Measurements from ENCODE around the gene EOGT.

EOGT gene

GRCh38 chr3:69013253-69014021 is at the start of gene EOGT:
Gene EOGT (minus strand): TSS chr3:69013684. CDS start chr3:69009846, 3,838 bp downstream.
- peak; percentile 71 for DNase-seq (ENCODE audit: low read depth)

DNA sequence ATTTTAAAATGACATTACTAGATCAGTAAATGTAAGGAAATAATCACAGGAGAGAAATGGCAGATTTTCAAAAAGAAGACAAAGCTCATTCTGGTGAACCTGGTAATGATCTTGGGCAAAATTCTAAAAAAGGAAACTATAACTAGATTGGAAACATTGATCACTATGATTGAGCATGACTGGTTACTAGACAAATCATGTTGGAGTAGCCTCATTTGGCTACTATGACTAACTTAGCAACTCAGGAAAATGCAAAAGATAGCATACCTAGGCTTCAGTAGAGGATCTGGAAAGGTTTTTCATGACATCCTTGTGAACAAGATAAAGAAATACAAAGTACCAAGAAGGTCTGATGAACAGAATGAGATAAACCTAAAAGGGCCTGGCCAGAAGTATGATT is 46.2 kb upstream of the EOGT start:
- no peak for DNase-seq (ENCODE audit: low read depth)

DNA sequence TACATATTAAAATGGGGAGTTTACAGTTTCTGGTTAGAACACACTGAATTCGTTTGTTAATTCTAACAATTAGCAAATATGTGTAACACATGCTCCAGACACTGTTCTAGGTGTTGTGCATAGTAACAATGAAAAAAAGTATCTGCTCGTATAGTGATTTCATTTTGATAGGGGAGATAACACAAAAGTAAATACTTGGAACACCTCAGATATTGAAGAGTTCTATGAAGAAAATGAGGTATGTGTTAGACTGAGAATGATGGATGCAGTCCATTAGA is 45.4 kb upstream of the EOGT start:
- no peak for DNase-seq (ENCODE audit: low read depth)

DNA sequence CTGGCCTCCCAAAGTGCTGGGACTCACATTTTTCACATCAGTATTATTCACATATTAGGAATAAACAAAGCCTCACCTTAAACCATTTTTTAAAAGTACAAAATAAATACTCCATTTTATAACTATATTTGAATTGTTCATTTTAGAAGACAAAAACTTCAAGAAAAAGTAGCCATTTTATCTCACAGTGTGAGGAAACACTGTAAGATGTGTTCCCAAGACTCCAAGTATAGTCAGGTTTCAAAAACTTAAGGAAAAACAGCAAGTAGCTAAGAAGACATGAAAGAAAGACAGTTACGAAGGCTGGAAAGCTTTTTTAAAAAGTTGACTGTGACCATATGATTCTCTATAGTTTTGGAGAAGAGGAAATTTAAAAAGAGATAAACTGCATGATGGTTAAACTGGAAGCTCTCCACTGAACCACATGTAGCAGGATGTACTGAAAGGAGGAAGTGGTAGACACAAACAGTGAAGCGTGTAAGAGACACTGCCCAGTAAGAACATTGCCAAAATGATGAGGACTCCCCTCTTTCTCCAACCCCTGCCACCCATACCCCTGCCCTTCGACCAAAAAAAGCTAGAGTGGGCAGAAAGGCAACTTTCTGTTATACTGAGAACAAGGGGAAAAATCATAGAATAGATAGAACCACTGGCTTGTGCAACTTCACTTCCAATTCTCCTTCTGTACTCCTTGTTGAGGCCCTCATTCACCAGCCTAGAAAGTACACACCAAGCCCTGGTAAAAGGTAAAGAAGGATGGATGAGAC is 44.9 kb upstream of the EOGT start:
- no peak for DNase-seq (ENCODE audit: low read depth)

GRCh38 chr3:69052472-69052898 is 39.0 kb upstream of the EOGT start:
- DNase-seq (ENCODE audit: low read depth) = no peak

DNA sequence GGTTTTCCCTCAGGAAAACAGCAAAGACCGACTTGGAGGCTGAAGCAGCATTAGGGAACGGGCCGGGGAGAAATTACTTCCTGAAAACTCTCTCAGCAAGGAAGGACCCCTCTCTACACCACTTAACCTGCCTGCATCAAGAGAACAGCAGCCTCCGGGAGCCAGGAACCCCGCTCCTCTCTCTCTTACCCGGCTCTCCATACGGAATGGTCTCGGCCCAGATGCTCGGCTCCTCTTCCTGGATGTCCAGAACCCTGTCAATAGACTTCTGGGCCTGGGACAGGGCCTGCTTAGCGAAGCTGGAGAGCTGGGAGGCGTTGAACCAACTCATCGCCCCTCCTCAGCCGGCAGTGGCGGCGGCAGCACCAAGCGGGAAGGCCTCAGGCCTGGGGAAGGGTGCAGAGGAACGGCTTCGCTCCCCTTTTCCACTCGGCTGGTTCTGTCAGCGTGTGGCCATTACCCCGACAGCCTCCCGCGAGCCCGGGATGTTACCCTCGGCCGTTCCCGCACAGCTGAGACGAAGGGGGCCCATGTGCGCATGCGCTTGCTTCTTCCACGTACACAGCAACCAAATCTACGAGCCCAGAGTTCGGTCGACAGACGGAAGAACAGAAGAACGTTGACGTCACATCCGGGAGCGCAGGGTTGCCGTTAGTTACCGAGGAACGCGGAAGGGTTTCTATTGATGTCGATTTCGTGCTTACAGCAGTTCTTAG is 38.4 kb upstream of the EOGT start, which contains the start of gene TMF1:
Gene TMF1 (minus strand): TSS at position 578 of the 716 bp plus-strand sequence. CDS start 247 bp downstream, at position 331.
- DNase-seq (ENCODE audit: low read depth) = peak; percentile 95

GRCh38 chr3:69048990-69049389 is 35.5 kb upstream of the EOGT start:
- DNase-seq (ENCODE audit: low read depth) = no peak

DNA sequence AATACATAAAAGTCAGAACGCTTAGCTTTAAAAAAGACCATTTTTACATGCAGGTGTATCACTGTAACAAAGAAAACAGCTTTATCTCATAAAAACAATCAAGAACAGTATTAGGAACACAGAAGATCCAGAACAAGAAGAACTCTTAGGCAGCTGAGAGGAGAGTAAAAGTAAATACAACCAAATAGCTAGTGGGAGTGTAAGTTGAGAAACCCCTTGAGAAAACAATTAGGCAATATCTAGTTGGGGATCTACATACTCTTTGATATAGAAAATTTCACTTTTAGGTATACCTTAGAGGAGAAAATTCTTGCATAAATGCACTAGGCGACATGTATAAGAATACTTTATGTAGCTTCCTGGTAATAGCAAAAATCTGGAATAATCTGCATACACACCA is 31.1 kb upstream of the EOGT start:
- no peak for DNase-seq (ENCODE audit: low read depth)

DNA sequence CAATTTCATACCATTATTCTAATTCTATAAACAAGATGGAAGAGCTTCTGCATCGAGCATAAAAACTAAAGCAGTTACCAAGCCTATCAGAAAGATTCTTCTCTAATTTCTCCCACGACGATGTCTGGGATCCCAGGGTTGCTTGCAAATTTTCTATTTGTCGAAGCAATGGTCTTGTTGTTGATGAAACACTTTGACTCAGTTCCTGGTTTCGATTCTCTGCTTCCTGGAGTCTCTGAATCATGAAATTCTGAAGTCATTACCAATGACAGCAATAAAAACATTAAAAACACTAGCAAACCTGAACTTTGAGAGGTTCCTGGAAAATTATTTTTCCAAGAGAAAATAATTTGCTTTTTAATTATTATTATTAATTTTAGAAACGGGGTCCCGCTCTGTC is 20.0 kb upstream of the EOGT start:
- DNase-seq (ENCODE audit: low read depth) = no peak

DNA sequence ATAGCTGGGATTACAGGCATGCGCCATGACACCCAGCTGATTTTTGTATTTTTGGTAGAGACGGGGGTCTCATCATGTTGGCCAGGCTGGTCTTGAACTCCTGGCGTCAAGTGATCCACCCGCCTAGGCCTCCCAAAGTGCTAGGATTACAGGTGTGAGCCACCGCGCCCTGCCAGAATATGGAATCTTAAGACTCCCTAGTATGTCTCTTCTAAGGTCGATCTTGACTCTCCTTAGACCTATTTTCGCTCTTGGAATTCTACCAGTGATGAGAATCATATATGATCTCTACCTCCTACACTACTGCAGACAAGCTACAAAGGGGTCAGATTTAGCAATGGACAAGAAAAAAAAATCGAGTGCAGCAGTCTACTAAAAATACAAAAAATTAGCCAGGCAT is 19.3 kb upstream of the EOGT start:
- no peak for DNase-seq (ENCODE audit: low read depth)

GRCh38 chr3:69032142-69032541 is 18.7 kb upstream of the EOGT start:
- DNase-seq (ENCODE audit: low read depth) = no peak

DNA sequence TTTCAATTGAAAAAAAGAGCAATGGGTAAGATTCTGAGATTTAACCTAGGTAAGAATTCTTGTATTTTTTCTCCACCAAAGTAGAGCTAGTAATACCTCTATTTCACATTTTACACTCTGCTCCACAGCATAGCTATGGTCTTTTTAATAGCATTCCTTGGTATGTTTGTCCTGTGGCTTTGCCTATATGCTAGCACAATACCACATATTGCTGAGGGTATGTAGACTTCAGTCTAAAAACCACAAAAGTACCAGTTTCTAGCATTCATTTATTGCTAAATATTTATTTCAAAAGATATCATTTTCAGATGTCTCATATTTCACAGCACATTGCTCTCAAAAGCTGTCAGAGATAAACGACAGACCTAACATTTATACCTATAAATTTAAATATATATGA is 18.2 kb upstream of the EOGT start:
- DNase-seq (ENCODE audit: low read depth) = no peak

DNA sequence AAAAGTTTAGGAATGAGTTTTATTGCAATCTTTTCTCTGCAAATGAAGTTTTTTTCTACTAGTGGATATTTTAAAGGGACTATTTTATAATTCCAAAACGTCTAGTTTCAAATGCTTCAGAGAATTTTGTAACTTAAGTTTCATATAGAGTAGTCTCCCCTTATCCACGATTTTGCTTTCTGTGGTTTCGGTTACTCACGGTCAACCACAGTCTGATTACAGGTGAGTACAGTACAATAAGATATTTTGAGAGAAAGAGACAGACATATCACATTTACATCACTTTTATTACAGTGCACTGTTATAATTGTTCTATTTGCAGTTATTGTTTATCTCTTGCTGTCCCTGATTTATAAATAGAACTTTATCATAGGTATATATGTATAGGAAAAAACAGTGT is 7.4 kb upstream of the EOGT start:
- DNase-seq (ENCODE audit: low read depth) = no peak

DNA sequence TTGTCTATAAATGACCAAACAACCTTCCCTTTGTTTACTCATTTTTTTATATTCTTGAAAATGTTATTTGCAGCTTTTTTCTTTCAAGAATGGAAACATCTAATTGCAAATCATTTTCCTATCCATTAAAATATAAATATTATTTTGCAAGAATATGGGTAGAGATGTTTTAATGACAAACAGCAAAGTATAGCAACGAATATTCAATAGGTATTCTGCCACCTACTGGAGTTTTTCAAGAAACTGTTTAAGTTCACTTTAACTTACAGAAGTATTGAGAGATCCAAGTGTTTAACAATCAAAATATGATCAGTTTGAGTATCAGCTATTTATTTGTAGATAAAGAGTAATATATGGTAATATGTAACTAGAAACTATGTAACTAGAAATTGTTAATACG is 6.9 kb upstream of the EOGT start:
- no peak for DNase-seq (ENCODE audit: low read depth)

DNA sequence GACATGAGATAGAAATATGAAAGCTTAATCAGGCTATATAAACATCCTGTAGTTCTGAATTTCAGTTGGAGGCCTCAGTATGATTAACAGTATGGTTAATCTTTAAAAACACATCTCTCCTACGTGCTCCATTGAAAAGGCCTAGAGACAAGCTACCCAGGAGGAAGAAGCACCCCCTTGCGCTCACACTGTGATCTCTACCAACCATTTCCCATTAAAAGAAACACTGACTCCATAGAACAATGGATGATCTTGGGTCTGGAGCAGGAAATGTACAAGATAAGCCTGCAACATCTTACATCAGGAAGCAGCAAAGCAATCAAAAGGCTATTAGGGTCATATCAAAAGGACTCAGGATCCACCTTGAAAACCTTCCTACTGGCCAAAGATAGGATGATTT is 3.4 kb upstream of the EOGT start:
- no peak for DNase-seq (ENCODE audit: low read depth)

DNA sequence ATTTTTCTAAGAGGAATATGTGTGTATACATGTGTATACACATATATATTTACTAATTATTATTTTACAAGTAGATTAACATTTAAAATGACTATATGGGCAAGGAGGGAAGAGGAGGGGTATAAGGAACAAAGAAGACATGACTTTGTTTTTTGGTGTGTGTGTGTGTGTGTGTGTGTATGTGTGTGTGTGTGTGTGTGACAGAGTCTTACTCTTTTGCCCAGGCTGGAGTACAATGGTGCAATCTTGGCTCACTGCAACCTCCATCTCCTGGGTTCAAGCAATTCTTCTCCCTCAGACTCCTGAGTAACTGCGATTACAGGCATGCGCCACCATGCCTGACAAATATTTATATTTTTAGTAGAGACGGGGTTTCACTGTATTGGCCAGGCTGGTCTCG is 2.6 kb upstream of the EOGT start:
- DNase-seq (ENCODE audit: low read depth) = no peak

DNA sequence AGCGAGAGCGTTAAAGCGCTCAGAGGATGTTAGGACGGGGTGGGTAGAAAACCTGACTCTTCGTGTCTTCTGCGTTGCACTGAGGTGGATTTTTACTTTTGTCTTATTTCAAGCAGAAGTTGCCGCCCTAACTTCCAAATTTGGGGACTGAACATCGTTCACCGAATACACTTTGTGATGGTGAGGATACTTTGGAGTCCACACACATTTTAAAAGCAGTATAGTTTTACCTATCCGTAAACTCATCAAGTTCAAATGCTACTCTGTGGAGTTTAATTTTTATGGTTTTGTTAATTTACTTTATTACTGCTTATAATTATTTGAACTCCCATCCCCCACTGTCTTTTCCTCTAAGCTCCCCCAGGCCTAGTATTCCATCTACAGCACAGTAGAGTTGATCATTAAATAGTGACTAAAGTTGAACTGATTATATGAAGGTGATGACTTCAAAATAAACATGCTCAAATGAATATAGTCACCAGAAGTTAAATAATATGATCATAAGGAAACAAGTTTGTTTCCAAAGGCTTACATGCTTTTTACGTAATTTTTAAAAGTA is 617 bp upstream of the EOGT start:
- DNase-seq (ENCODE audit: low read depth) = no peak

- no peak for DNase-seq (ENCODE audit: low read depth)
Observed at GRCh38 chr3:69012800-69013252, 658 bp downstream of the EOGT start.

GRCh38 chr3:69012100-69012799 is 1.2 kb downstream of the EOGT start:
- DNase-seq (ENCODE audit: low read depth) = no peak

DNA sequence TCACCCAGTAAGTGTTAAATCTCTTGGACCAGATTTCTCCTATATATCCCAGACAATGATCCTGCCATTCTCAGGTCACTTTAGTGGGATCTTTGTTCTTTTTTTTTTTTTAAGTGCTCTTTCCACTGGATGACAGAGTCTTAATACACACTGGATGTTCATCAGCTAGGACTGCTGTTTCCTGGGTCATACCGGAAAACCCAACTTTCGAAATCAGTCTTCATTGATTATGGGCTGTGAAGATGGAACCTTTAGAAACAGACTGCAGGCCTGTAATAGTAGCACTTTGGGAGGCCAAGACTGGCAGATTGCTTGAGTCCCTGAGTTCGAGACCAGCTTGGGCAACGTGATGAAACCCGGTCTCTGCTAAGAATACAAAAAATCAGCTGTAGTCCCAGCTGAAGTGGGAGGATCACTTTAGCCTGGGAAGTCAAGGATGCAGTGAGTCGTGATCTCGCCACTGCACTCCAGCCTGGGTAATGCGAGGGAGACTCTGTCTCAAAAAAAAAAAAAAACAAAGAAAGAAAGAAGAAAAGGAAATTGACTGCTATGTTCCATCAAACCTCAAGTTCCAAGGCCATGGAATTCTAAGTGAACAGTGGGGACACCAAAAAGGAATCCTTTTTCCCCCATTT is 2.3 kb downstream of the EOGT start:
- DNase-seq (ENCODE audit: low read depth) = no peak

Data from HS-27A (cell line).